T follicular helper cell (primary cell): Measurements from ENCODE around the gene CHCHD4.
"Not testable (repeated sequence)": the region's sequence is repeated elsewhere in the genome, so short reads cannot be mapped to it uniquely, and the experiment has no call there.

Experiments used
- DNase-seq: peaks from one replicate; pipeline ENCODE4 v3.0.0-alpha.2; 2020; ENCODE audit warnings: low read depth

Gene CHCHD4

GRCh38 chr3:14119651-14120050 is 5.0 kb downstream of the CHCHD4 start:
- DNase-seq = no peak

- DNase-seq = no peak
These were observed 6.0 kb downstream of the CHCHD4 start for GRCh38 chr3:14118400-14119381.

GRCh38 chr3:14117468-14118399 is 6.9 kb downstream of the CHCHD4 start:
- DNase-seq = no peak

GRCh38 chr3:14113965-14114635 is 10.6 kb downstream of the CHCHD4 start:
- no peak for DNase-seq

- no peak for DNase-seq
These were observed 14.0 kb downstream of the CHCHD4 start for GRCh38 chr3:14110699-14111098.

GRCh38 chr3:14109821-14110220 is 14.8 kb downstream of the CHCHD4 start:
- DNase-seq = not testable (repeated sequence)

GRCh38 chr3:14097616-14098391 is 26.9 kb downstream of the CHCHD4 start:
- no peak for DNase-seq

GRCh38 chr3:14096742-14097141 is 27.9 kb downstream of the CHCHD4 start:
- DNase-seq = no peak

GRCh38 chr3:14093831-14094230 is 30.8 kb downstream of the CHCHD4 start:
- no peak for DNase-seq

GRCh38 chr3:14092464-14092863 is 32.2 kb downstream of the CHCHD4 start:
- no peak for DNase-seq

GRCh38 chr3:14091959-14092358 is 32.7 kb downstream of the CHCHD4 start:
- not testable (repeated sequence) for DNase-seq

- not testable (repeated sequence) for DNase-seq
These were observed 37.2 kb downstream of the CHCHD4 start for GRCh38 chr3:14087461-14087860.

- no peak for DNase-seq
These were observed 42.5 kb downstream of the CHCHD4 start for GRCh38 chr3:14082108-14082657.

- DNase-seq = no peak
These were observed 47.4 kb downstream of the CHCHD4 start for GRCh38 chr3:14077310-14077709.

- not testable (repeated sequence) for DNase-seq
These were observed 49.4 kb downstream of the CHCHD4 start for GRCh38 chr3:14075233-14075632.

GRCh38 chr3:14064910-14065309 is 59.8 kb downstream of the CHCHD4 start:
- no peak for DNase-seq

- DNase-seq = no peak
These were observed 61.5 kb downstream of the CHCHD4 start for GRCh38 chr3:14063152-14063551.
